HG02610 (cell line): Measurements from ENCODE around the gene ERV3-1.
"Not testable (repeated sequence)": the region's sequence is repeated elsewhere in the genome, so short reads cannot be mapped to it uniquely, and the experiment has no call there.

Source experiments
- ATAC-seq: cut with Tn5 transposase; IDR thresholded peaks from one replicate; pipeline ENCODE4 v1.9.1; 2021; ENCODE audit warnings: mild to moderate bottlenecking, moderate library complexity; ENCODE audit not compliant: unreplicated experiment

Gene ERV3-1, protein sequence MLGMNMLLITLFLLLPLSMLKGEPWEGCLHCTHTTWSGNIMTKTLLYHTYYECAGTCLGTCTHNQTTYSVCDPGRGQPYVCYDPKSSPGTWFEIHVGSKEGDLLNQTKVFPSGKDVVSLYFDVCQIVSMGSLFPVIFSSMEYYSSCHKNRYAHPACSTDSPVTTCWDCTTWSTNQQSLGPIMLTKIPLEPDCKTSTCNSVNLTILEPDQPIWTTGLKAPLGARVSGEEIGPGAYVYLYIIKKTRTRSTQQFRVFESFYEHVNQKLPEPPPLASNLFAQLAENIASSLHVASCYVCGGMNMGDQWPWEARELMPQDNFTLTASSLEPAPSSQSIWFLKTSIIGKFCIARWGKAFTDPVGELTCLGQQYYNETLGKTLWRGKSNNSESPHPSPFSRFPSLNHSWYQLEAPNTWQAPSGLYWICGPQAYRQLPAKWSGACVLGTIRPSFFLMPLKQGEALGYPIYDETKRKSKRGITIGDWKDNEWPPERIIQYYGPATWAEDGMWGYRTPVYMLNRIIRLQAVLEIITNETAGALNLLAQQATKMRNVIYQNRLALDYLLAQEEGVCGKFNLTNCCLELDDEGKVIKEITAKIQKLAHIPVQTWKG

DNA sequence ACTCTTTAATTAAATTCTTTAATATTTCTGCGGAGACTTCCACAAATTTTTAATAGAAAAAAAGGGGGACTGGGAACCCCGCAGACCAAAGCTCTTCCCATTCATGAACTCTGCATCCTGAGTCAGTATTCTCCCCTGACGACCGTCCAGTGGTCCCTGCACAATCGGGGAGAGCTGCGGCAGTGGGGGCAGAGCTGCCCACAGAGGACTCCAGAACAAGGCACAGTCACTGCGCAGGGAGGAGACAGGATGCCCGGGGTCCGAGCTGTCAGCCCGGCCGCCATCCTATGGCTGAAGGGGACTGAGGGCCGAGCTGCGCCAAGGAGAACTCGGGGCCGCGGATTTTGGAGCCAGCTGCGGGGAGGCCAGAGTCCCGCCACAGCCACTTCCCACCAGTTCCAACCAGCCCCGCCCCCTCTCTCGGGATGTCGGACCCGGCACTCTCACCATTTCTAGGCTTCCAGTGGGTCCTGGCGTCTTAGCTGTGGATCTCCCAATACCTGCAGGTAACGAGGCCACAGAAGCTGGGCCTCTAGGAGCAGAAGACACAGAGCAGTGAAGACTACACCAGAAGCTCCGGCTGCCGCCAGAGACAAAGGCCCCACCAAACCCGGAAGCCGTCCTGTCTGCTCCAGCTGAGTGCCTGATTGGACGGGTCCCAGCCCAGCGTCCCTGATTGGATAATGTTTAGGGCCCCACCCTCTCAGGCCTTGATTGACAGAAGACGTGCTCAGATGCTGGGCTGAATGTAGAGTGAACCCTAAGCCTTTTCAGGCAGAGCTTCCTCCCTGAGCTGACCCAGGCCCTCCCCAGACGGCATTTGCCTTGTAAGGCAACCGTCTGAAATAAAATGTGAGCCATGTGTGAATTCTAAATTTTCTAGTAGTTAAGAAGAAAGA is at the start of gene ERV3-1:
Gene ERV3-1 (minus strand): TSS at position 594 of the 899 bp plus-strand sequence. CDS start 13,661 bp downstream, outside the sequence.
- peak; percentile 100 for ATAC-seq

DNA sequence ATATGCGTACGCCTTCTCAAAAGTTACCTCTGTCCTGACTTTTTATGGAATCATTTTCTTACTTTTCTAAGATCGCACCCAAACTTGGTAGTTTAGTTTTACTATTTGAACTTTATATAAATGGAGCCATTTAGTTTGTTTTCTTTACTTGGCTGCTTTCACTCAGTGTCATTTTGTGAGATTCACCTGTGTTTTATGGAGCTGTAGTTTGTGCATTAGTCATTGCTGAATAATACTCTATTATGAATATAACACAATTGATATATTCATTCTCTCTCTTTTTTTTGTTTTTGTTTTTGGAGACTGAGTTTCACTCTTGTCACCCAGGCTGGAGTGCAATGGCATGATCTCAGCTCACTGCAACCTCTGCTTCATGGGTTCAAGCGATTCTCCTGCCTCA is 49.3 kb upstream of the ERV3-1 start:
- not testable (repeated sequence) for ATAC-seq

DNA sequence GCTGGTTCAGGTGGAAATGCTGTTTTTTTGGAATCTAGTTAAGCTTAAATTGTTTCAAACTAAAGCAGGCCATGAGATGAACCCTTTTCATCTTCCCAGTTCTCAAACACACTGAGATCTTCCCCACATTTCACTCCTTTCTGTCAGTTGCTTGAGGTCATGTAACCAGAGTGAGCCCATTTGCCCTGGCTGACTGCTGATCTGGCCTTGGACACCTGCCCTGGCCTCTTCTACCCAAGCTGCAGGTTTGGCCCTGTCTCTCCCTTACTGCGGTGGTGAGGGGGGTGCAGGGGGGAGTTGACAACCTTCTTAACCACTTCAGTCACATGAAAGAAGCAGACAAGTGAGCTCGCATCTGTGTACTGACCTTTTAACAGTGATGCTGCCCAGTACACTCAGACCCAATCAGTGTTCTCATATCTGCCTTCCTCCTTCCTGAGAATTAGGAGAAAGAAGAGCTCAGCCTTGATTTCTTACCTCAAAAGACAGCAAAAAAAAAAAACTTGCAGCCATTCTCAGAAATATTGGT is 48.0 kb upstream of the ERV3-1 start:
- ATAC-seq = not testable (repeated sequence)

DNA sequence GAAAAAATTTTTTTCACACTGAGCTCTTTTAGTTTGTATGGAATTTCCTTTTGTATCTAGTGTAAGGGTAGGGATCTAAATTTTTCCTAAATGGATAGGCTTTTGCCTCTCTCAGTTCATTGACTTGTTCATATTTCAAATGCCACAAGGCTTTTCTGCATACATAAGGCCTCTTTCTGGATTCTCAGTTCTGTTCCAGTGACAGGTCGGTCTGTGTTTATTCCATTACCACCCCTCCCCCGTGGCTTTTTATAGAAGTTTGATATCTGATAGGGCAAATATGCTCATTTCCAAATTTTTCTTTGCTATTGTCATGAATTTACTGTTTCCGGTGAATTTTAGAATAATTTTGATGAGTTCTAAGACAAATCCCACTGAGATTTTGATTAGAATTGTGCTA is 45.2 kb upstream of the ERV3-1 start:
- not testable (repeated sequence) for ATAC-seq

DNA sequence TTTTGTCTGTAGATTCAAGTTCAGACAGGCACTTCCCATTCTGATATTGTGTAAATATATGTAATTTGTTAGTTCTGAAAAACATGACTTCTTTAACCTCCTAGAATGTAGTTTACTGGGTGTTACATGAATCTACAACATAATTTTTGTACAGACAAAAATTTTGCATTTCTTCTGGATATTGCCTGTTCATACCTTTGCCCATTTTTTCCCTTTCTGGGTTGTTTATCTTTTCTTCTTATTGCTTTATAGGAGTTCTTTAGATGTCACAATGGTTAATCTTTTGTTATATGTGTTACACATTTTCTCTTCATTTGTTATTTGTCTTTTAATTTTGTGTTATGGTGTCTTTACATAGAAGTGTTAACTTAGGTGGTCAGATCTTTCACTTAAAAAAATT is 44.7 kb upstream of the ERV3-1 start:
- ATAC-seq = not testable (repeated sequence)

DNA sequence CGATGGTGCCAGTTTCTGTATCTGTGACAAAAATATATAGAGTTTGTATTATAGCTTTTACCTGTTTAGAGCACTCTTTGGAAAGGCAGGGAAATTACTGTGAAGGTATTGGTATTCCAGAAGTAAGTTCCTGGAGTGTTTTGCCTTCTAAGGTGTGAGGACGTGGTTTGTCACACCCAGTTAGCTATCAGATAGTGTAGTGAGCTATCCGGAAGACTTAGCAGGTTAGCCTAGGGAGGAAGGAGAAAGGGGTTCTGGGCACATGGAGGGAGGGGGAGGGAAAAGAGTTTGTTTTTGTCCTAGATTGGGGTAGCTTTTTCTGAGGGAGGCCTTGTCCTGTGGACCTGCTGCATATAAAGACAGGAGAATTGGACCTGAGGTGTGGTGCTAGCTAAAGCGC is 39.8 kb upstream of the ERV3-1 start:
- ATAC-seq = not testable (repeated sequence)

DNA sequence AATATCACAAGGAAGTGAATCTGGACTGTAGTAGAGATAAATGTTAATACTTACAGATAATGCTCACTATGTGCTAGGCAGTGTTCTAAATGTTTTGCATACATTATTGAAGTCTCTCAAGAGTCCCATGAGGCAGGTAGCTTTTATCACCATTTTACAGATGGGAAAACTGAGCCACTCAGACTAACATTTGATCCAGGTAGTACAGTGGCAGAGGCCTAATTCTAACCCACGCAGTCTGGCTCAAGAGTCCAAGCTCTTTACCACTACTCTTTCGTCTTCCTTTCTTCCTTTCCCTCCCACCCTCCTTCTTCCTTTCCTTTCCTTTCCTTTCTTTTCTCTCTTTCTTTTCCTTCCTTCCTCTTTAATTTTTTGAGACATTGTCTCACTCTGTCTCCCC is 39.1 kb upstream of the ERV3-1 start:
- ATAC-seq = not testable (repeated sequence)

DNA sequence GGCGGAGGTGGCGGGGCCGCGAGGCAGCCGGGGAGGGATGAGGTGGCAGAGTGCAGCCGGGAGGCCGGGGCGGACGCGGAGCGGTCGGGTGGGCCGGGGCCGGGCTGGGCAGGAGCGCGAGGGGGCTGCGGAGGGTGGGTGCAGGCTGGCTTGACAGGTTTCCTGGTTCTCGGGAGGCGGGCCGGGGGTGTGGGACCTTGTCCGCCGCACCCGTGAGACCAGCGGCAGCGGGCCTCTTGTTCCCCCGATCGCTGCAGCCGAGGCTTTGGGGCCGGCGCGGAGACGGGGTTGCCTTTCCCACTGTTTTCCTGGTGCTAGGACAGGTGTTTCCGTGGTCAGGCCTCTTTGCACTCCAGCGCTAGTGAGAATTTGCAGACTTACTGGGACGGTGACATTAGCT is 32.3 kb upstream of the ERV3-1 start:
- peak; percentile 20 for ATAC-seq

DNA sequence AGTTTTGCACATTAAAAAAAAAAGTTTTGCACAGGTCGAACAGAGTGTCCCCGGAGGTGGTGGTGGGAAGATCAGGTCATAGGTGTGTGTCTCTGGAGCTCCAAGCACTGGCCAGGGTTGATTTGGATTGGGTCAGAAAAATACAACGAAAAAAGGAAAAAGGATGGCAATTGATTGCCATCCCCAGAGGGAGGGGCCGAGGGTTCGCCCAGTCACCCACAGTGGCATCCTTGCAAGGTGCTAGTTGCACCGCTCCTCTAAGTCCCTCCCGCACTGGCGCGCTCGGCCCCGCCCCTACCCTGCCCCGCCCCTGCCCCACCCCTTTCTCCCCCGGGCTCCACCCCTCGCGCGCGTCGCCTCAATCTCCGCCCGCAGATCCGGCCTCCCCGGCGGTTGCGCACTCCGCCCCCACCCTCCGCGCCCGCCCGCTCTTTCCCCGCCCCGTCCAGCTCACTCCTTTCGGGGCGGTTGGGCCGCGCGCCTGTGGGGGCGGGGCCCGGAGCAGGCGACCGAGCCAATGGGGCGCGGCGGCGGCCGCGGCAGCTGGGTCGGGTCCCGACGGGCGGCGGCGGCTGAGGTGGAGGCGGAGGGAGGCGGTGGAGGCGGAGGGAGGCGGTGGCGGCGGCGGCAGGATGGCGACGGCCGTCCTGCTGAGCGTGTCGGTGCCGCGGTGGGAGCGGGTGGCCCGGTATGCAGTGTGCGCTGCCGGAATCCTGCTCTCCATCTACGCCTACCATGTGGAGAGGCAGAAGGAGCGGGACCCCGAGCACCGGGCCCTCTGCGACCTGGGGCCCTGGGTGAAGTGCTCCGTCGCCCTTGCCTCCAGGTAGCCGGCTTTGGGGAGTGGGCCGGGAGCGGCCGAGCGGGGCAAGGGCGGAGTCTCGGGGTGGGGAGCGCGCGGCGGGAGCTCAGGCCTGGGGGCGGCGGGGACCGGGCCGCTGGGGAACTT is 31.5 kb upstream of the ERV3-1 start:
- peak; percentile 90 for ATAC-seq

DNA sequence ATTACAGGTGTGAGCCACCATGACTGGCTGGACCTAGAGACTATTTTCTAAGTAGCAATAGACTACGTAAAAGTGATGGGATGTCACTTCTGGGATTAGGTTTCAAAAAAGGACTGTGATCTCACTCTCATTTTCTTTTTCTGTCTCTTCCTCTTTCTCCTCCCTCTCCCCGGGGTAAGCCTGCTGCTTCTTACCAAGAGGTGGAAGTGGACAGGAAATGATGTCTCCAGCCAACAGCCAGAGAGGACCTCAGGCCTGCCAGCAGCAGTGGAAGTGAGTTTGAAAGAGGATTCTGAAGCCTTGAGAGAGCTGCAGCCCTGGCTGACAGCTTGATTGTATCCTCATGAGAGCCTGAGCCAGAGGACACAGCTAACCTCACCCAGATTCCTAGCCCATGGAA is 30.0 kb upstream of the ERV3-1 start:
- ATAC-seq = not testable (repeated sequence)

DNA sequence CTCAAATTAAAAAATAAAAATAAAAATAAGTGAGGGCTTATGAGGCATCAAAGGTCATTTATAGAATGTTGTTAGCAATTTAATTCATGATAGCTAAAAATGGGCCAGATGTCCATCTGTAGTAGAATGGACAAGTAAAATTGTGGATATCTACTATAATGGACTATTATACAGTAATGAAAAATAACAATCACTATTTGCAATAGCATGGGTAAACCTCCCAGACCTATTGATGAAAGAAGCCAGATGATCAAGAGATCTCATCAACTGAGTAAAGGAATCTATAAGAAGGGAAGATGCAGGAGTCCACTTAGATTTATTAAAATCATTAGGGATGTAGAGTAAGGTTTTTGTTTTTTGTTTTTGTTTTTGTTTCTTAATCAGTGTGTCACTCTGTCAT is 29.0 kb upstream of the ERV3-1 start:
- not testable (repeated sequence) for ATAC-seq

DNA sequence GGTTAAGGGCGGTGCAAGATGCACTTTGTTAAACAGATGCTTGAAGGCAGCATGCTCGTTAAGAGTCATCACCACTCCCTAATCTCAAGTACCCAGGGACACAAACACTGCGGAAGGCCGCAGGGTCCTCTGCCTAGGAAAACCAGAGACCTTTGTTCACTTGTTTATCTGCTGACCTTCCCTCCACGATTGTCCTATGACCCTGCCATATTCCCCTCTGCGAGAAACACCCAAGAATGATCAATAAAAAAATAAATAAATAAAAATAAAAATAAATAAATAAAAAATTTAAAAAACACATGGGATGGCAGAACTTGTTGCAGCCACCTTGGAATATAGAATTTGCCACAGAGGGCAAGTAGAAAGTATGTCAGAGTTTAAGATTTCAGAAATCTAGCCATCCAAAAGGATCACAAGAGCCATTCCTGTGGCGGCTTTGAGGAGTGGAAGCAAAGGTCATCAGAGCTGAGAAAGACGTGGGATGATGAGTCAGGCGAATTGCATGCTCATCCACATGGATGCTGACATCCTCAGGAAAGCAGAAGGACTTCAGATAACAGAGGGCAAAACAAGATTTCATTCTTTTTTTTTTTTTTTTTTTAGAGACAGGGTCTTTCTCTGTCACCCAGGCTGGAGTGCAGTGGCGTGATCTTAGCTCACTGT is 27.8 kb upstream of the ERV3-1 start:
- ATAC-seq = not testable (repeated sequence)

DNA sequence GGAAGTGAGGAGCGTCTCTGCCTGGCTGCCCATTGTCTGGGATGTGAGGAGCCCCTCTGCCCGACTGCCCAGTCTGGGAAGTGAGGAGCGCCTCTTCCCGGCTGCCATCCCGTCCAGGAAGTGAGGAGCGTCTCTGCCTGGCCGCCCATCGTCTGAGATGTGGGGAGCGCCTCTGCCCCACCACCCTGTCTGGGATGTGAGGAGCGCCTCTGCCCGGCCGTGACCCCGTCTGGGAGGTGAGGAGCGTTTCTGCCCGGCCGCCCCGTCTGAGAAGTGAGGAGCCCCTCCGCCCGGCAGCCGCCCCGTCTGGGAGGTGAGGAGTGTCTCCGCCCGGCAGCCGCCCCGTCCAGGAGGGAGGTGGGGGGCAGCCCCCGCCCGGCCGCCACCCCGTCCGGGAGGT is 26.9 kb upstream of the ERV3-1 start:
- not testable (repeated sequence) for ATAC-seq

DNA sequence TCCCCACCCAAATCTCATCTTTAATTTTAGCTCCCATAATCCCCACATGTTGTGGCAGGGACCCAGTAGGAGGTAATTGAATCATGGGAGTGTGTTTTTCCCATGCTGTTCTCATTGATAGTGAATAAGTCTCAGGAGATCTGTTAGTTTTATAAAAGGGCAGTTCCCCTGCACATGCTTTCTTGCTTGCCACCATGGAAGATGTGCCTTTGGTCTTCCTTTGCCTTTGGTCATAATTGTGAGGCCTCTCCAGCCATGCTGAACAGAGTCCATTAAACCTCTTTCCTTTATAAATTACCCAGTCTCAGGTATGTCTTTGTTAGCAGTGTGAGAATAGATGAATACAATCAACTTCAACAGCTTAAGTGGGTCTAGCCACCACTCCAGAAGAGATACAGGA is 18.5 kb upstream of the ERV3-1 start:
- ATAC-seq = not testable (repeated sequence)

DNA sequence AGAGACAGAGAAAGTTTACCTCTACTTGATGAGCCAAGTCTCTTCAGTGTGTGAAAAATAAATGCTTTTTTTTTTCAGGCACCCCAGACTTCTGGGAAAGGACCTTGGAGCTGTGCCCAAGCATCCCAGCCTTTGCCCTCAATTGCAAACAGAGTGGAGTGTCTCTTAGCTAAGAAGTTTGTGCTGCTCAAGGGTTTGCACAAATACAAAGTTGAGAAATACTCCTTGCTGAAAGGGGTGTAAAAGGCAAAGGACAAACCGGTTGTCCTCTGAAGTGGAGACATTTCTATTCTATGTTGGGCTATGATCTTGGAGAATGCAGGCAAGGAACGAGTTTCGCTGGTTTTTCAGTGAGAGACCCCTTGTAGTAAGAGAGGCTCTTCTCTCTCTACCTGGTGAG is 14.5 kb upstream of the ERV3-1 start:
- ATAC-seq = not testable (repeated sequence)

DNA sequence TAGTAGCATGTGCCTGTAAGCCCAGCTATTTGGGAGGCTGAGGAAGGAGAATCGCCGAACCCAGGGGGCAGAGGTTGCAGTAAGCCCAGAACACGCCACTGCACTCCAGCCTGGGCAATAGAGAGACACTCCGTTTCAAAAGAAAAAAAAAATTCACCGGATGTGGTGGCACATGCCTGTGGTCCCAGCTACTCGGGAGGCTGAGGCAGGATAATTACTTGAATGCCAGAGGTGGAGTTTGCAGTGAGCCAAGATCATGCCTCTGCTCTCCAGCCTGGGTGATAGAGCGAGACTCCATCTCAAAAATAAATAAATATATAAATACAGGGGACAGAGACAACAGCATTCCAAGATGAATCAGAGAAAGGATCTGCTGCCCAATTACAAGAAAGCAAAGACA is 3.4 kb upstream of the ERV3-1 start:
- ATAC-seq = not testable (repeated sequence)

DNA sequence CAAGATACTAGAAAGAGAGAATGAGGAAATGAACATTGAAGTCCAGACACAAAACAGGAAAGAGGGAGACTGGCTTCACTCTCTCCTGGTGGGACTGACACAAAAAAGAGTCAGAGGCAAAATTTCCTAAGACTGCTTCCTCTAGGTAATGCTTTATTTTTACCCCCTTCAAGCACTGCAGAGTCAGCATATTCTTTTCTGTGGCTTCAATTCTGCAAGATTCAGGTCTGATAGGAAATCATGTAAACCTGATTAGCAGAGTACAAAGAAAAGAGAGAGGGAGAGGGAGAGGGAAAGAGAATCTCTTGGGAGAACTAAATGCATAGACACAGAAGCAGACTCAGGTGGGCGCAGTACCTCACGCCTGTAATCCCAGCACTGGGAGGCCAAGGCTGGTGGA is 2.9 kb upstream of the ERV3-1 start:
- ATAC-seq = not testable (repeated sequence)

DNA sequence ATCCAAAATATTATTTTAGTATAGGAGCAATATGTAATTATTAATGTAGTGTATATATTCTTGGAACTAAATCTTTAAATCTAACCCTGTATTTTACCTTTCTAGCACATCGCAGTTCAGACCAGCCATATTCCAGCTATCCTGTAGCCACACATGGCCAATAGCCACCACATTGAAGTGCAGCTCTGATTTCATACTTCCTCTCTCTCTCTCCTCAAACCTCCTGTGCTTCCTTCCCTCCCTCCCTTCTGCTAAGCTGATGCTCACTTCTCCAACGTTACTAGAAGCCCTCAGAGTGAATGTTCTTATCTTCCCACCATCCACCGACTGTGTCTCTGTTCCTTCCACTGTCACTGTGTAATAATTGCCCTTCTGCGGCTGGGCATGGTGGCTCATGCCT is 549 bp upstream of the ERV3-1 start:
- not testable (repeated sequence) for ATAC-seq

DNA sequence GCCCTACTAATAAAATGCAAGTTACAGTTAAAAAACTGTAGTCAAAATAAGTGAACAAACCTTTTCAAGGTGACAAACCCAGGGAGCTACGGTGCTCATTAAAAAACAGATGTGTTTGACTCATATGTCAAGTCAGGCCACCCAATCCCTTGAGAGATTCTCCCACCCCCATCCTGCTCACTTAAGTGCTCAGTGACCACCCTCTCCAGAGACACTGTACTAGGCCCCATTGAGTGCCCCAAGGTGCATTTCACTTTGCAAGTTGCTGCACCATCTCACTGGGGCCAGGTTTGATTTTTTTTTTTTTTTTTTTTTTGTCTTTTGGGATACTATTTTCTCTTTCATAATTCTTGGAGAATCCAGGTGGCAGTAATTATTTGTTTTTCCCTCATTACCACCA is 1.9 kb downstream of the ERV3-1 start:
- no peak for ATAC-seq
